Sciatic nerve (tissue), 2 donors: ENCODE data around the gene ITPKB. TPM values are rescaled to one million over a fixed set of nuclear protein-coding genes. Genes with fewer than 3 reads are reported as not detected.
A peak's percentile ranks its signal among the peaks of the same experiment; 100 is the strongest.
"Not testable (repeated sequence)": the region's sequence is repeated elsewhere in the genome, so short reads cannot be mapped to it uniquely, and the experiment has no call there.

Experiments used
- ATAC-seq: fragments of 200-7000 bp; cut with Tn5 transposase; one replicate; pipeline ENCODE4 v1.9.1; 2020; ENCODE audit warnings: mild to moderate bottlenecking, moderate library complexity
- DNase-seq: peaks from one replicate; pipeline ENCODE4 v3.0.0-alpha.2; 2020; ENCODE audit warnings: low spot score
- intact Hi-C: fragments of 100-400 bp; cut with DNase I; formaldehyde crosslinking; loops from one replicate; pipeline ENCODE4 v1.14.2; 2022
- total RNA-seq: library from RNA; stranded (reverse); fragmentation: NEBNext Ultra II Directional; extraction: Animal tissue kit (Norgen Biotek cat#: 25700); gene quantifications from one replicate; pipeline ENCODE4 v1.2.1, GENCODE V29; 2021
- donor health status: DM: no; HTN: no; CAD: no.
- donor health status: DM: no; HTN: no; CAD: no.

Gene ITPKB
- total RNA-seq, 1 donor from 2014 or later = 81.2 TPM

DNA sequence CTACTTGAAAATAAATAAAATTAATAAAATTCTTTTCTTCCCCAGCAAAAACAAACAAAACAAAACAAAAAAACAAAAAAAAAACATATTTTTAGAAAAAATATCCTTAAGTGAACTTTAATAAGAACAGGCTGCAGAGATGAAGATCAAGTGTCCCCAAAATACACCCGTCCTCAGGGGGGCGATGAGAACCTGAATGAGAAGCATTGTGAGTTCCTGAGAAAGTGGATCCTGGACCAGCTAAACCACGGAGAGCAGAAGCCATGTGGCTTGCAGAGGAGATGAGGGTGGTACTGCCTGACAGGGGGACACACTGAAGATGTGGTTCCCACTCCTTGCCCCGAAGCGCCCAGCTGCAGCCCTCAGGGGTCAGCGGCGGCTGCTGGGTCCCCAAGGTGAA is 89.3 kb downstream of the ITPKB start:
- intact Hi-C loops = loop anchor here (5.0 kb wide), 1 partner anchor 88 kb away; the partner anchor contains the start of gene ITPKB
- ATAC-seq (peak; percentile 54), DNase-seq (no peak)

- intact Hi-C loops = no loop called here
- ATAC-seq (no peak), DNase-seq (no peak)
Measured at GRCh38 chr1:226649244-226649643, 89.8 kb downstream of the ITPKB start.

DNA sequence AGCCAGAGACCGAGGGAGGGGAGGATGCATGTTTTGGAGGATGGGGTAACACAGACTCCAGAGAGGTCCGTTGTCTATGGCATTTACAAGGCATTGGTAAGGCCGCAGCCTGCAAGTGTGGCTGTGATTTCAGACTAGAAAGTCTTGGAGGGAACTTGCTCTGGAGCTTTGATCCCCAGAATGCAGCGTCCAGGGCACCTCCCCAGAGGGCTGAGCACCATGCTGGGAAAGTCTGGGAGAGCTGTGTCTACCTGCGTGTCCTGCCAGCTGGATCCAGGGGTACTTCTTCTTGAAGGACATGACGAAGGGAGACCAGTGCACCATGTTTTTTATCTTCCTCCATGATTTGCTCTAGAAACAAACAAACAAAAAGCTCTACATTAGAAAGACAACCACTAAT is 90.7 kb downstream of the ITPKB start:
- ATAC-seq (no peak), DNase-seq (no peak)
- intact Hi-C loops = no loop called here

GRCh38 chr1:226647719-226648118 is 91.4 kb downstream of the ITPKB start:
- intact Hi-C loops = no loop called here
- ATAC-seq (no peak), DNase-seq (no peak)

GRCh38 chr1:226646870-226647449 is 92.1 kb downstream of the ITPKB start:
- intact Hi-C loops = no loop called here
- no peak for DNase-seq
- no peak for ATAC-seq

DNA sequence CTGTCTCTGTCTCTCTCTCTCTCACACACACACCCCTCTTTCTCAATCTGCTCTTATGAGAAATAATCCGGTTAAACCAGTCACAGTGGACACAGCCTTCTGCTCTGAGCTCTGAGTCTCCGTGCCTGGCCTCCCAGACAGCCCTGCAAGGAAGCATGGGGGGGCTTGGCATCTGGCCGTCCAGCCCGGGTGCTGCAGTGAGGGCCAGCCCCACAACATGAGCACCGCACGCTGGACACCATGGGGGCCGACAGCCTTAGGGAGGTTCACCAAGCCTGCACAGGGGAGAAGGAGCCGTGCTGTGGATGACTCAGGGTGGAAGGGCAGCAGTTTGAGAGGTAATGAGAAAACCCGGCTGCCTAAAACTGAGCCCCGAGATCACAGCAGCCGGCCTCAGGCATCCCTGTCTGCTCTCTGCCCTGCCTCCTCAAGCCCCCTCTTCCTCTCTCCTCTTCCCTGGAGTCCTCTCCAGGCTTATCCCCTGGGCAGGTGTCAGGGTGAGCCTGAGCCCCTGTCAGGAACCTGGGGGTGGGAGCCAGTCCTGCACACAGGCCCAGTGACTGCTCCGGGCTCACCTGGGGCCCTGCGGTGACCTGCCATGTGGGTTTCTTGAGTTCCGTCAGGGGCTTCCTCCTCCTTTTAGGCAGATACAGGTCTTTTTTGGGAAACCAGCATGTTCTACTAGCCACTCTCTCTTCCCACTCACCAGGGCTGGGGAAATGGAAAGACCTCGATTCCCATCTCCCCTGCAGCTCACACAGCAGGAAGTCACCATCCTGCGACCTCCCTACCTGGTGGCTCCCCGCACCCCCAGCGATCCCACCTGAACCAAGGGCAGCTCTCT is 92.8 kb downstream of the ITPKB start:
- DNase-seq = no peak
- intact Hi-C loops = no loop called here
- no peak for ATAC-seq

- intact Hi-C loops = no loop called here
- ATAC-seq (no peak), DNase-seq (peak; percentile 27)
Measured at GRCh38 chr1:226645279-226645976, 93.7 kb downstream of the ITPKB start.

- intact Hi-C loops = no loop called here
- ATAC-seq = no peak
Measured at GRCh38 chr1:226644541-226645176, 94.4 kb downstream of the ITPKB start.

GRCh38 chr1:226643611-226644540 is 95.2 kb downstream of the ITPKB start:
- intact Hi-C loops = no loop called here
- ATAC-seq (no peak), DNase-seq (peak; percentile 53)

More at GRCh38 chr1:226644541-226645176, 94.4 kb downstream of the ITPKB start:
- peak; percentile 49 for DNase-seq

- DNase-seq = no peak
Measured at GRCh38 chr1:226643177-226643576, 95.9 kb downstream of the ITPKB start.

DNA sequence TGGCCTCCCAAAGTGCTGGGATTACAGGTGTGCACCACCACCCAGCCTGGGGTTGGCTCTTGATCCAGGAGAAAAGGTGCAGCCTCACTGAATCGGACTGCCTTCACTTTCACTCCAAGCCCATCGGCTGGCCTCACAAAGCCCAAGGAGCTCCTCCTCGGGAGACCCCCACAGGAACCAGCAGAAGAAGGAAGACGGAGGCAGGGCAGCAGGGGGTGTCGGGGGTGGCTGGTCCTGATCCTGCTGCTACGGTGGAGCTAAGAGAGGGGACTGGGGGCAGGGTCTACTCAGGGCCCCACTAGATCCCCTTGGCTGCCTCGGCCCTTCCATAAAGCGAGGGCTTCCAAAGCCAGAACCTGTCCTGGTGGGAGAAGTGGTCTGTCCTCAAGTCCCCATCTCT is 96.7 kb downstream of the ITPKB start:
- ATAC-seq = no peak
- no peak for DNase-seq
- intact Hi-C loops = no loop called here

More at GRCh38 chr1:226643177-226643576, 95.9 kb downstream of the ITPKB start:
- peak; percentile 19 for ATAC-seq
- intact Hi-C loops = no loop called here

GRCh38 chr1:226641671-226642231 is 97.3 kb downstream of the ITPKB start:
- ATAC-seq = no peak
- intact Hi-C loops = no loop called here
- no peak for DNase-seq

DNA sequence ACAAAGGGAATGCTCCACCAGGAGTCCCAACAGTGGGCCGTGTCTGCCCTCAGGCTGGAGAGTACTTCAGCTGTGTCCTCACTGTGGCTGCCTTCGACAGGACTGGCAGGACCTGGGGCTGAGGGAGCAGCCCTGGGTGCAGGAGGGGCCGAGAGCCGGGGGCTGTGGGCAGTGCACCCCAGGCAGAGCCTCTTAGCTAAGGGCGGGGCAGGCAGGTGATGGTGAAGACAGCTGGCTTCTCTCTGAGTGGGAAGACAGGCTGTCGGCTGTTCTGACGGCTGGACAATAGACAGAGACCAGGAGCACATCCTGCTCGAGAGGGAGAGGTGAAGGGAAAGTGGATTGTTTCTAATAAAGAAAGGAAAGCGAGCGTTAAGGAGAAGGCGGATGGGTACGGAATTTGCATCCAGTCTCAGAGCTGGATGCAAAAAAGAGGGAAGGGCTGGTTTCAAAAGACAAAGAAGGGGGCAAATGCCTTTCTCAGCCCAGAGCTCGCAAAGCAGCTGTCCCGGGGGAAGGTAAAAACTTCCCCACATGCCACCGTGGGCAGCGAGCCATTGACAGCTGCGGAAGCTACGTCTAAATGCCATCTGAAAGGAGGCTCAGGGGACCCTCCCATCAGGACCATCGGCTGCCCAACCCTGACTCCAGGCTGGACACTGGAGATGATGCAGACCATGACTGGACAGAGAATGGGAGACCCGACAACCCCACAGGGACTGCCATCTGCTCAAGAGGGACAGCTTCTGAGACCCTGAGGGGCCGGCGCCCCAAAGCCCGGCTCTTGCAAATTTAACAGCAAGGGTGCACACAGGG is 98.6 kb downstream of the ITPKB start:
- ATAC-seq (no peak), DNase-seq (peak; percentile 49)
- intact Hi-C loops = no loop called here

GRCh38 chr1:226639631-226640061 is 99.4 kb downstream of the ITPKB start:
- ATAC-seq (no peak), DNase-seq (peak; percentile 53)
- intact Hi-C loops = loop anchor here (5.0 to 10.0 kb wide), 2 partner anchors 188 to 795 kb away; no protein-coding TSS in a partner anchor

DNA sequence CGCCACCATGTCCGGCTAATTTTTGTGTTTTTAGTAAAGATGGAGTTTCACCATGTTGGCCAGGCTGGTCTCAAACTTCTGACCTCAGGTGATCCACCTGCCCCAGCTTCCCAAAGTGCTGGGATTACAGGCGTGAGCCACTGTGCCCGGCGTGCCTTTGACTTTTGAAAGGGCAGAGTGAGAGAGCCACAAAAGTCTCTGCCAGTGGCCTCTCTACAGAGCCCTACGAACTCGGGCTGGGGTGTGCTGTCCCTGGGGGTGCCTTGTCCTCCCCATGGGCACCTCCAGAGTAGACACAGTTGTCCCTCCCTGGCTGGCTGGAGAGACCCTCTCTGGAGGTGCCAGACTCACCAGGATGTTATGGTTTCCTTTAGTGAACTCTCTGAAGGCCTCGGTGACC is 99.9 kb downstream of the ITPKB start:
- peak; percentile 55 for DNase-seq
- intact Hi-C loops = loop anchor here (5.0 to 10.0 kb wide), 2 partner anchors 188 to 796 kb away; no protein-coding TSS in a partner anchor
- ATAC-seq = not testable (repeated sequence)

DNA sequence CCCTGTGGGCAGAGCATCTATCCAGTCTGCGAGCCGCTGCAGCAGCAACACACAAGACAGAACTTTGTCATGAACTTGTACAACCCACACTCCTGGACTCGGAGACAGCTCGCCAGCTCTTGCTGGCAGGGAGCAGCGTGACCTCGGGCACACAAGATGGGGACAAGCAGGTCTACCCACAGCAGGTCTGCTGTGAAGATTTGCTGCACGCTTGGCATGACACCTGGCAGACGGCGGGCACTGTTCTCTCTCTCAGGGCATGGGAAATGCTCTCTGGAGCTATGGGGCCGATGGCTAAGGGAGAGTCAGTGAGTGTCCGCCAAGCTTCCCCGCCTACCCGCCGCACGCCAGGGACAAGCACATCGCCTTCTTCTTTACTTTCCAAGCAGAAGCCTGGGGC is 100.5 kb downstream of the ITPKB start:
- intact Hi-C loops = loop anchor here (5.0 to 10.0 kb wide), 2 partner anchors 189 to 796 kb away; no protein-coding TSS in a partner anchor
- DNase-seq (peak; percentile 62), ATAC-seq (peak; percentile 26)
